HEK293T (cell line): ENCODE results near the gene SLC25A48.

ENCODE experiments used
- ARNT ChIP-seq: fragments of 450-650 bp; IDR thresholded peaks from 2 replicates; pipeline ENCODE4 v1.6.1; 2017; ENCODE audit warnings: mild to moderate bottlenecking
- BHLHE40 ChIP-seq: fragments of 450-650 bp; IDR thresholded peaks from 2 replicates; pipeline ENCODE4 v1.6.1; 2016; ENCODE audit warnings: mild to moderate bottlenecking, moderate library complexity, borderline replicate concordance
- CTBP1 ChIP-seq: fragments of 450-650 bp; IDR thresholded peaks from 2 replicates; pipeline ENCODE4 v1.6.1; 2016; ENCODE audit warnings: borderline replicate concordance
- FOXK2 ChIP-seq: fragments of 450-650 bp; IDR thresholded peaks from 2 replicates; pipeline ENCODE4 v1.6.1; 2016; ENCODE audit warnings: mild to moderate bottlenecking
- NFRKB ChIP-seq: fragments of 450-650 bp; IDR thresholded peaks from 2 replicates; pipeline ENCODE4 v1.6.1; 2016; ENCODE audit warnings: mild to moderate bottlenecking, moderate library complexity
- SP1 ChIP-seq: fragments of 450-650 bp; IDR thresholded peaks from 2 replicates; pipeline ENCODE4 v1.6.1; 2017
- SUZ12 ChIP-seq: fragments of 450-650 bp; IDR thresholded peaks from 2 replicates; pipeline ENCODE4 v1.6.1; 2016; ENCODE audit warnings: mild to moderate bottlenecking
- TARDBP ChIP-seq: fragments of 450-650 bp; IDR thresholded peaks from 2 replicates; pipeline ENCODE4 v1.6.1; 2016
- ZNF384 ChIP-seq: fragments of 450-650 bp; IDR thresholded peaks from 2 replicates; pipeline ENCODE4 v1.6.1; 2016
- TF ChIP-seq, protein P1 (sequence below): fragments of 450-650 bp; IDR thresholded peaks from 2 replicates; pipeline ENCODE4 v1.6.1; 2016

DNA sequence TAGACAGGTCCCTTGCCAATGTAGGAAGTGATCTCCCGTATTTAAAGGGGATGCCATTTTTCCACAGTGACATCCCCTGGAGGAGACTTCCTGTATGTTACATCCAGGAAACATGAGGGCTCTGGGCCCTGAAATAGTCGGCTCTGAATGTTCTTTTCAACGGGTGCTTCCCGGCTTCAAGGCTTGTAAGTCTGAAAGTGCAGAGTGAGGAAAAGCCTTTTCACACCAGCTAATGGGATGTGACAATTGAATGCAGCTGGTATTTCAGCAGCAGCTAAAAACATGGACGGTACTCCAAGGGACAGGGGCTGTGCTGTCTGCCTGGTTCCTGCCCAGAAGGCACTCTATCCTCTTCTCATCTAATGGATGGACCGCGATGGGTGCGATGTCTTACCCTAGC is 59.8 kb downstream of the SLC25A48 start:
- TF ChIP-seq ZNF384 (no peak), FOXK2 (no peak), TARDBP (no peak), SP1 (no peak), NFRKB (no peak), CTBP1 (no peak), SUZ12 (no peak), BHLHE40 (no peak), ARNT (no peak)
- TF ChIP-seq, protein P1, sequence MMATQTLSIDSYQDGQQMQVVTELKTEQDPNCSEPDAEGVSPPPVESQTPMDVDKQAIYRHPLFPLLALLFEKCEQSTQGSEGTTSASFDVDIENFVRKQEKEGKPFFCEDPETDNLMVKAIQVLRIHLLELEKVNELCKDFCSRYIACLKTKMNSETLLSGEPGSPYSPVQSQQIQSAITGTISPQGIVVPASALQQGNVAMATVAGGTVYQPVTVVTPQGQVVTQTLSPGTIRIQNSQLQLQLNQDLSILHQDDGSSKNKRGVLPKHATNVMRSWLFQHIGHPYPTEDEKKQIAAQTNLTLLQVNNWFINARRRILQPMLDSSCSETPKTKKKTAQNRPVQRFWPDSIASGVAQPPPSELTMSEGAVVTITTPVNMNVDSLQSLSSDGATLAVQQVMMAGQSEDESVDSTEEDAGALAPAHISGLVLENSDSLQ, result no peak
